ENCODE measurements around the gene GNB1. TPM values are rescaled to one million over a fixed set of nuclear protein-coding genes. Genes with fewer than 3 reads are reported as not detected.

GNB1 gene
- total RNA-seq, 1 donor from 2014 or later: 159 TPM

- no peak overlapping the region for H3K27ac ChIP-seq
- H3K4me3 ChIP-seq: no peak overlapping the region
- no peaks in the 10 kb centered on the region for H3K9me3 ChIP-seq
- TF ChIP-seq POLR2A (IDR thresholded peaks at IDR 0.05) (no peak), POLR2AphosphoS5 (IDR thresholded peaks at IDR 0.05; ENCODE audit: insufficient read depth in 1 of 2, low read depth in 1 of 2) (no peak)
- no peaks in the 10 kb centered on the region for H3K36me3 ChIP-seq
- DNase-seq (ENCODE audit: extremely low spot score in 2 of 2): no peak
- intact Hi-C loops (cut with DNase I): no loop called here
- H3K27me3 ChIP-seq: no peaks in the 10 kb centered on the region
- no peaks in the 10 kb centered on the region for H3K4me1 ChIP-seq
Measured at GRCh38 chr1:1929102-1929638, 38.3 kb upstream of the GNB1 start.

GRCh38 chr1:1928231-1929101, 37.6 kb upstream of the GNB1 start:
- Histone ChIP-seq H3K27me3 (no peaks in the 10 kb centered on the region), H3K9me3 (no peaks in the 10 kb centered on the region), H3K27ac (no peak overlapping the region), H3K4me3 (no peak overlapping the region), H3K4me1 (no peaks in the 10 kb centered on the region), H3K36me3 (no peaks in the 10 kb centered on the region)
- intact Hi-C loops (cut with DNase I): no loop called here
- no peak for DNase-seq (ENCODE audit: extremely low spot score in 2 of 2)
- TF ChIP-seq, protein P1, sequence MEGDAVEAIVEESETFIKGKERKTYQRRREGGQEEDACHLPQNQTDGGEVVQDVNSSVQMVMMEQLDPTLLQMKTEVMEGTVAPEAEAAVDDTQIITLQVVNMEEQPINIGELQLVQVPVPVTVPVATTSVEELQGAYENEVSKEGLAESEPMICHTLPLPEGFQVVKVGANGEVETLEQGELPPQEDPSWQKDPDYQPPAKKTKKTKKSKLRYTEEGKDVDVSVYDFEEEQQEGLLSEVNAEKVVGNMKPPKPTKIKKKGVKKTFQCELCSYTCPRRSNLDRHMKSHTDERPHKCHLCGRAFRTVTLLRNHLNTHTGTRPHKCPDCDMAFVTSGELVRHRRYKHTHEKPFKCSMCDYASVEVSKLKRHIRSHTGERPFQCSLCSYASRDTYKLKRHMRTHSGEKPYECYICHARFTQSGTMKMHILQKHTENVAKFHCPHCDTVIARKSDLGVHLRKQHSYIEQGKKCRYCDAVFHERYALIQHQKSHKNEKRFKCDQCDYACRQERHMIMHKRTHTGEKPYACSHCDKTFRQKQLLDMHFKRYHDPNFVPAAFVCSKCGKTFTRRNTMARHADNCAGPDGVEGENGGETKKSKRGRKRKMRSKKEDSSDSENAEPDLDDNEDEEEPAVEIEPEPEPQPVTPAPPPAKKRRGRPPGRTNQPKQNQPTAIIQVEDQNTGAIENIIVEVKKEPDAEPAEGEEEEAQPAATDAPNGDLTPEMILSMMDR (IDR thresholded peaks at IDR 0.05): no peak
- no peak for TF ChIP-seq POLR2AphosphoS5 (IDR thresholded peaks at IDR 0.05; ENCODE audit: insufficient read depth in 1 of 2, low read depth in 1 of 2)
- no peak for TF ChIP-seq POLR2A (IDR thresholded peaks at IDR 0.05)

DNA sequence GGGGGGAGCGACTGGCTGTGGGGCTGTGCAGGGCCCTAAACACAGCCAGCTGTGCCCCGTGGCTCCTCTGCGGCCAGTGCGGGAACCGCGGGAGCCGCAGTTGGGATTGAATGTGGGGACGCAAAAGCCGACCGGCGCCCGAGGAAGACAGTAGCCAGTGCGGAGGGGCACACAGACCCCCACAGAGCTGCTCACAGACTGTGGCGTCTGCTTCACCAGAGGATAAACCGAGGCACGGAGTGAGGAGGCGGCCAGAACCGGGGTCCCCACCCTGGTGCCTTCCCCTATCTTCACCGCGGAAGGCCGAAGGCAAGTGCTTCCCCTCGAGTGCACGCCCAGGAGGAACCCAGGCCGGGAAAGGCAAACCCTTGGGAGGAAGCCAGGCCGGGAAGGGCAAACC, 36.9 kb upstream of the GNB1 start:
- TF ChIP-seq POLR2AphosphoS5 (IDR thresholded peaks at IDR 0.05; ENCODE audit: insufficient read depth in 1 of 2, low read depth in 1 of 2): no peak
- TF ChIP-seq POLR2A (IDR thresholded peaks at IDR 0.05): no peak
- TF ChIP-seq, protein P1 (IDR thresholded peaks at IDR 0.05): no peak
- Histone ChIP-seq H3K27me3 (no peaks in the 10 kb centered on the region), H3K4me1 (no peaks in the 10 kb centered on the region), H3K27ac (no peak overlapping the region), H3K4me3 (no peak overlapping the region), H3K9me3 (no peaks in the 10 kb centered on the region), H3K36me3 (no peaks in the 10 kb centered on the region)
- DNase-seq (ENCODE audit: extremely low spot score in 2 of 2): no peak
- intact Hi-C loops (cut with DNase I): no loop called here

GRCh38 chr1:1926886-1927660, 36.2 kb upstream of the GNB1 start:
- DNase-seq (ENCODE audit: extremely low spot score in 2 of 2): no peak
- no peak for TF ChIP-seq POLR2A (IDR thresholded peaks at IDR 0.05)
- TF ChIP-seq, protein P1 (IDR thresholded peaks at IDR 0.05): no peak
- no peak for TF ChIP-seq POLR2AphosphoS5 (IDR thresholded peaks at IDR 0.05; ENCODE audit: insufficient read depth in 1 of 2, low read depth in 1 of 2)

DNA sequence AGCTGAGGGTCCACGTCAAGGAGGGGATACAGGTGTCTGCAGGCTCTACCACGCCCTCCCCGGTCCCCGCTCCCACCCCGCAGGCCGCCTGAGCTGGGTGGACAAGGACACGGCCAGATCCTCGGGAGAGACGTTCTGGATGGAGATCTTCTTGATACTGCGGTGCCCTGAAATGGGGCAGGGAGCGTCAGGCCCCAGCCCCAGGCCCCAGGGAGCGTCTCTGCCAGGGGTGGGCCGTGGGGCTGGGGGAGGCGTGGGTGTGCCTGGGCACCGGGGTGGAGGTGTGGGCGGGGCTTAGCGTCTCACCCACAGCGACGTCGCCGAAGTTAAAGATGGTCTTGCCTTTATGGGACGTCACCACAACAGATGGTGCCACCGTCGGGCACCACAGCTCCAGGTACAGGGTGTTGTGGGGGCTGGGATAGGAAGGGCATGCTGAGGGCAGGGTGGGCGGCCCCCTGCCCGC, 35.5 kb upstream of the GNB1 start:
- Histone ChIP-seq H3K9me3 (no peaks in the 10 kb centered on the region), H3K36me3 (no peaks in the 10 kb centered on the region), H3K27me3 (no peaks in the 10 kb centered on the region), H3K4me1 (no peaks in the 10 kb centered on the region), H3K4me3 (no peak overlapping the region), H3K27ac (no peak overlapping the region)
- DNase-seq (ENCODE audit: extremely low spot score in 2 of 2): no peak
- intact Hi-C loops (cut with DNase I): no loop called here
- no peak for TF ChIP-seq POLR2A (IDR thresholded peaks at IDR 0.05)

More at GRCh38 chr1:1926886-1927660, 36.2 kb upstream of the GNB1 start:
- intact Hi-C loops (cut with DNase I): no loop called here
- H3K27ac ChIP-seq: no peak overlapping the region
- H3K9me3 ChIP-seq: no peaks in the 10 kb centered on the region
- no peaks in the 10 kb centered on the region for H3K27me3 ChIP-seq
- H3K4me1 ChIP-seq: no peaks in the 10 kb centered on the region
- no peaks in the 10 kb centered on the region for H3K36me3 ChIP-seq
- no peak overlapping the region for H3K4me3 ChIP-seq

Data from vagina (tissue), 2 donors.